OCI-LY7 (cell line): ENCODE data around the gene C19orf73.

Experiments
- EZH2phosphoT487 ChIP-seq: fragments of 200-600 bp; sonication (generic); IDR thresholded peaks from 2 replicates; pipeline ENCODE4 v1.6.1; 2018; ENCODE audit warnings: low read depth, borderline replicate concordance, mild to moderate bottlenecking, mixed run types, antibody characterized with exemption, low read length, moderate library complexity, mixed read lengths
- TF ChIP-seq, protein P1 (sequence below): fragments of 200-600 bp; sonication (generic); conservative IDR thresholded peaks from 2 replicates; pipeline ENCODE4 v1.5.1; 2014; ENCODE audit warnings: mild to moderate bottlenecking, antibody characterized with exemption, low read length, moderate library complexity, mixed read lengths

DNA sequence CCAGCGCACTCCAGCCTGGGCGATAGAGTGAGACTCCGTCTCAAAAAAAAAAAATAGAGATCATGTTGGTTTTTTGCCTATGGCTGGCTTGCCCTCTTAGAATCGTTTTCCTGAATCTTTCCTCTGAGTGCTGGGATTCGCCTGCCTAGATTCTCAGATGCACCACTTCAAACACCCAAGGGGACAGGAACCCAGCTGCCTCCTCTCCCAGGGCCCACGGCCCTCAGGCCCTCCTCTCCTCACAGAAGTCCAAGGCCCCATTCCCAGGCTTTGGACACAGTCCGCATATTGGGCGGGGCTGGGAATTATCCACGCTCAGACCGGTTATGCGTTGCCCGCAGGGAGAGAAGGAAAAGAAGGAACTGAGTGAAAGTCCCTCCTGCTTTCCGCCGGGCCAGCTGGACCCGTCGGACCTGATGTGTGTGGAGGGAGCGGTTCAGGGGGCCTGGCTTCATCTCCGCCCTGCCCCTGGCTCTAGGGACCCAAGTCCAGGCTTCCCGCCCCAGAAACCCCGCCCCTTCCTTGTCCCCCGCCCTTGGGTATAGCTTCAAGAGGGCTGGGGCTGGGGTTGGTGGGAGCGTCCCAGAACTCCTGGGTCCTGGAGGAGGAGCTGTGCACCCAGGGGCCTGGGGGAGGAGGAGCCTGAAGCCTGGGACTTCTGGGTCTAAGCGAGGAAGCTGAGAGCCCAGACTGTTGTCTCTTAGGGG is 6.2 kb upstream of the C19orf73 start:
- TF ChIP-seq, protein P1, sequence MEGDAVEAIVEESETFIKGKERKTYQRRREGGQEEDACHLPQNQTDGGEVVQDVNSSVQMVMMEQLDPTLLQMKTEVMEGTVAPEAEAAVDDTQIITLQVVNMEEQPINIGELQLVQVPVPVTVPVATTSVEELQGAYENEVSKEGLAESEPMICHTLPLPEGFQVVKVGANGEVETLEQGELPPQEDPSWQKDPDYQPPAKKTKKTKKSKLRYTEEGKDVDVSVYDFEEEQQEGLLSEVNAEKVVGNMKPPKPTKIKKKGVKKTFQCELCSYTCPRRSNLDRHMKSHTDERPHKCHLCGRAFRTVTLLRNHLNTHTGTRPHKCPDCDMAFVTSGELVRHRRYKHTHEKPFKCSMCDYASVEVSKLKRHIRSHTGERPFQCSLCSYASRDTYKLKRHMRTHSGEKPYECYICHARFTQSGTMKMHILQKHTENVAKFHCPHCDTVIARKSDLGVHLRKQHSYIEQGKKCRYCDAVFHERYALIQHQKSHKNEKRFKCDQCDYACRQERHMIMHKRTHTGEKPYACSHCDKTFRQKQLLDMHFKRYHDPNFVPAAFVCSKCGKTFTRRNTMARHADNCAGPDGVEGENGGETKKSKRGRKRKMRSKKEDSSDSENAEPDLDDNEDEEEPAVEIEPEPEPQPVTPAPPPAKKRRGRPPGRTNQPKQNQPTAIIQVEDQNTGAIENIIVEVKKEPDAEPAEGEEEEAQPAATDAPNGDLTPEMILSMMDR = no peak
- TF ChIP-seq EZH2phosphoT487 = no peak
